Hepatocyte (in vitro differentiated cells): ENCODE data around the gene TPCN2.

Experiments
- CTCF ChIP-seq: fragments of 200-600 bp; sonication (generic); IDR thresholded peaks from 2 replicates; pipeline ENCODE4 v1.5.1; 2016; ENCODE audit warnings: antibody characterized with exemption, mild to moderate bottlenecking; ENCODE audit not compliant: poor library complexity
- EZH2 ChIP-seq: fragments of 200-600 bp; sonication (generic); IDR thresholded peaks from 2 replicates; pipeline ENCODE4 v1.6.1; 2016; ENCODE audit warnings: antibody characterized with exemption, mild to moderate bottlenecking, borderline replicate concordance
- EZH2phosphoT487 ChIP-seq: fragments of 200-600 bp; sonication (generic); IDR thresholded peaks from one replicate; pipeline ENCODE4 v1.6.1; 2018; ENCODE audit warnings: antibody characterized with exemption, mild to moderate bottlenecking, low read depth, moderate library complexity; ENCODE audit not compliant: unreplicated experiment, severe bottlenecking

- TF ChIP-seq CTCF (no peak), EZH2 (no peak), EZH2phosphoT487 (no peak)
Measured at GRCh38 chr11:69100454-69101114, 51.9 kb downstream of the TPCN2 start.
